ENCODE measurements around the gene CGN. TPM values are rescaled to one million over a fixed set of nuclear protein-coding genes. Genes with fewer than 3 reads are reported as not detected.
A peak's percentile ranks its signal among the peaks of the same experiment; 100 is the strongest.

CGN gene
- total and polyA plus RNA-seq, 2 of the 13 experiments (the other 11 are each of a cell fraction or from before 2014, with no cell fraction given): 0.75 to 0.81 TPM

GRCh38 chr1:151513626-151514121 is 2.5 kb downstream of the CGN start (continued):
- TF ChIP-seq NFAT5 (CRISPR knock-in tag; IDR thresholded peaks at IDR 0.05): no peak
- TF ChIP-seq, protein P1, sequence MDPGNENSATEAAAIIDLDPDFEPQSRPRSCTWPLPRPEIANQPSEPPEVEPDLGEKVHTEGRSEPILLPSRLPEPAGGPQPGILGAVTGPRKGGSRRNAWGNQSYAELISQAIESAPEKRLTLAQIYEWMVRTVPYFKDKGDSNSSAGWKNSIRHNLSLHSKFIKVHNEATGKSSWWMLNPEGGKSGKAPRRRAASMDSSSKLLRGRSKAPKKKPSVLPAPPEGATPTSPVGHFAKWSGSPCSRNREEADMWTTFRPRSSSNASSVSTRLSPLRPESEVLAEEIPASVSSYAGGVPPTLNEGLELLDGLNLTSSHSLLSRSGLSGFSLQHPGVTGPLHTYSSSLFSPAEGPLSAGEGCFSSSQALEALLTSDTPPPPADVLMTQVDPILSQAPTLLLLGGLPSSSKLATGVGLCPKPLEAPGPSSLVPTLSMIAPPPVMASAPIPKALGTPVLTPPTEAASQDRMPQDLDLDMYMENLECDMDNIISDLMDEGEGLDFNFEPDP (CRISPR knock-in tag; conservative IDR thresholded peaks at IDR 0.05): no peak
- TF ChIP-seq TBP (CRISPR knock-in tag; IDR thresholded peaks at IDR 0.05): no peak
- TF ChIP-seq, protein P2, sequence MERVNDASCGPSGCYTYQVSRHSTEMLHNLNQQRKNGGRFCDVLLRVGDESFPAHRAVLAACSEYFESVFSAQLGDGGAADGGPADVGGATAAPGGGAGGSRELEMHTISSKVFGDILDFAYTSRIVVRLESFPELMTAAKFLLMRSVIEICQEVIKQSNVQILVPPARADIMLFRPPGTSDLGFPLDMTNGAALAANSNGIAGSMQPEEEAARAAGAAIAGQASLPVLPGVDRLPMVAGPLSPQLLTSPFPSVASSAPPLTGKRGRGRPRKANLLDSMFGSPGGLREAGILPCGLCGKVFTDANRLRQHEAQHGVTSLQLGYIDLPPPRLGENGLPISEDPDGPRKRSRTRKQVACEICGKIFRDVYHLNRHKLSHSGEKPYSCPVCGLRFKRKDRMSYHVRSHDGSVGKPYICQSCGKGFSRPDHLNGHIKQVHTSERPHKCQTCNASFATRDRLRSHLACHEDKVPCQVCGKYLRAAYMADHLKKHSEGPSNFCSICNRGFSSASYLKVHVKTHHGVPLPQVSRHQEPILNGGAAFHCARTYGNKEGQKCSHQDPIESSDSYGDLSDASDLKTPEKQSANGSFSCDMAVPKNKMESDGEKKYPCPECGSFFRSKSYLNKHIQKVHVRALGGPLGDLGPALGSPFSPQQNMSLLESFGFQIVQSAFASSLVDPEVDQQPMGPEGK (CRISPR knock-in tag; IDR thresholded peaks at IDR 0.05): peak; percentile 37; the same call in 1 of the 2 replicates
- peak; percentile 58; the same call in 1 of the 2 replicates for TF ChIP-seq PITX1 (CRISPR knock-in tag; IDR thresholded peaks at IDR 0.05)
- TF ChIP-seq JUN (CRISPR knock-in tag; IDR thresholded peaks at IDR 0.05): no peak
- peak; percentile 77; the same call in 1 of the 2 replicates for TF ChIP-seq FOXJ3 (CRISPR knock-in tag; IDR thresholded peaks at IDR 0.05; ENCODE audit: borderline replicate concordance)
- peak; percentile 78 for TF ChIP-seq YY1 (IDR thresholded peaks at IDR 0.05; ENCODE audit: insufficient read depth, insufficient replicate concordance, low read depth, low read length)
- TF ChIP-seq SRSF4 (IDR thresholded peaks at IDR 0.05; ENCODE audit: low read depth, low read length, poor library complexity, severe bottlenecking): no peak
- peak; percentile 69 for TF ChIP-seq ZNF687 (CRISPR knock-in tag; IDR thresholded peaks at IDR 0.05)
- TF ChIP-seq TRIM22 (IDR thresholded peaks at IDR 0.05): no peak
- peak; percentile 90 for TF ChIP-seq CEBPB (IDR thresholded peaks at IDR 0.05; ENCODE audit: borderline replicate concordance, low read depth, low read length)
